Midbrain (tissue), 1 donor: ENCODE data around the gene DENND4C.

ENCODE experiments used
- DNase-seq: peaks from one replicate; lab custom pipeline; 2025; lab: John Stamatoyannopoulos, UW

Gene DENND4C

DNA sequence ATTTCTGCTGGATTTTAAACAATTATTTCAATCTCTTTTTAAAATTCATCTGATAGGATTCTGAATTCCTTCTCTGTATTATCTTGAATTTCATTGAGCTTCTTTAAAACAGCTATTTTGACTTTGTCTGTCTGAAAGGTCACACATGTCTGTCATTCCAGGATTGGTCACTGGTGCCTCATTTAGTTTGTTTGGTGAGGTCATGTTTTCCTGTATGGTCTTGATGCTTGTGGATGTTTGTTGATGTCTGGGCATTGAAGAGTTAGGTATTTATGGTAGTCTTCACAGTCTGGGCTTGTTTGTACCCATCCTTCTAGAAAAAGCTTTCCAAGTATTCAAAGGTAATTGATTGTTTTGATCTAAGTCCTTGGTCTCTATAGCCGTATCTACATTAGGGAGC lies 39.1 kb downstream of the DENND4C start:
- no peak for DNase-seq

- DNase-seq: no peak
Measured at GRCh38 chr9:19270421-19270949, 40.0 kb downstream of the DENND4C start.

- no peak for DNase-seq
Measured at GRCh38 chr9:19271081-19271480, 40.6 kb downstream of the DENND4C start.

- no peak for DNase-seq
Measured at GRCh38 chr9:19281801-19282200, 51.3 kb downstream of the DENND4C start.

DNA sequence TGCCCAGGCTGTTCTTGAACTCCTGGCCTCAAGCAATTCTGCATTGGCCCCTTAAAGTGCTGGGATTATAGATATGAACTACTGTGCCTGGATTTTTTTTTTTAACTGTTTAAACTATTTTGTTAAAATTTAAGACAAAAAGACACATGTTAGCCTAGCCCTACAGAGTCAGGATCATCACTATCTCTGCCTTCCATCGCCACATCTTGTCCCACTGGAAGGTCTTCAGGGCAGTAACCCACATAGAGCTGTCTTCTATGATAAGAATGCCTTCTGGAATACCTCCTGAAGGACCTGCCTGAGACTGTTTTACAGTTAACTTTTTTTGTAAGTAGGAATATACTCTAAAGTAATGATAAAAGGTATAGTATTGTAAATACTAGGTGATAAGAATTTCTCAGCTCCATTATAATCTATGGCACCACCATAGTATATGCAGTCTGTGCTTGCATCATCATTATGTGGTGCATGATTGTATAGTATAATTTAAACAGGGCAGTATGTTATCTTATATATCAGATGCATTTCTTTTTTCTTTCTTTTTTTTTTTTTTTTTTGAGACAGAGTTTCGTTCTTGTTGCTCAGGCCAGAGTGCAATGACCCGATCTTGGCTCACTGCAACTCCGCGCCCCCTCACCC lies 52.7 kb downstream of the DENND4C start:
- DNase-seq: no peak

DNA sequence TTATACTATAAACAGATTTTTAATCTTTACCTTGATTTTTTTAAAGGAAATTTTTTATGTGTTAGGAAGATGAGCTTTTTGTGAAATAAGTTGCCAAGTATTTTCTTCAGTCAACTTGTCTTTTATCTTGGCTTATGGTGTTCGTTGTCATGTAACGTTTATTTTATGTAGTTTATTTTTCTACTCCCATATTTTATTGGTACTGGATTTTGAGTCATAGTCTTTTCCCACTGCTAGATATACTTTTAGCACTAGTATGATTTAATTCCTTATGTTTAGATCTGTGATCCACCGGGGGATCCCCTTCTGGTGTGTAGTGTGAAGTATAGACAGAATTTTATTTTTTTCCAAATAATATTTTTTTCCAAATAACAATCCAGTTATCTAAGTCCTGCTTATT lies 54.2 kb downstream of the DENND4C start:
- DNase-seq: no peak

- DNase-seq: no peak
Measured at GRCh38 chr9:19286634-19287188, 56.2 kb downstream of the DENND4C start.

DNA sequence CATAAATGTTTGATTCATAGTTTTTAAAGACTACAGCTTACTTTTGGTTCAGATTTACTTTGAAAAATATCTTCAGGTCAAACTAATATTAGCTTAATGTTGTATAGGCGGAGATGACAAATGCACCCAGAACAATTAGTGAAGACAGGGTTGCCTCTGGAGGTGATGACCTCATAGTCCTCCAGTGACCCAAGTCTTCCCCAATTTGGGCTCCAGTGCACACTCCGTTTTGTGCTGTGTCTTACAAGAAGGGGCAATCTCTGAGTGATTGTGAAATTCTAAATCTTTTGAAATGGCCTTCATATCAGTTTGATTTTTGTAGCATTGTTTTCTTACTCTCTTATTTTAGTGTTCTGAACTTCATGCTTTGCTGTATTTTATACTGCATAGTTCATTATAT lies 57.6 kb downstream of the DENND4C start:
- no peak for DNase-seq

- no peak for DNase-seq
Measured at GRCh38 chr9:19290103-19290502, 59.6 kb downstream of the DENND4C start.

GRCh38 chr9:19294219-19294618 lies 63.7 kb downstream of the DENND4C start:
- DNase-seq: no peak

DNA sequence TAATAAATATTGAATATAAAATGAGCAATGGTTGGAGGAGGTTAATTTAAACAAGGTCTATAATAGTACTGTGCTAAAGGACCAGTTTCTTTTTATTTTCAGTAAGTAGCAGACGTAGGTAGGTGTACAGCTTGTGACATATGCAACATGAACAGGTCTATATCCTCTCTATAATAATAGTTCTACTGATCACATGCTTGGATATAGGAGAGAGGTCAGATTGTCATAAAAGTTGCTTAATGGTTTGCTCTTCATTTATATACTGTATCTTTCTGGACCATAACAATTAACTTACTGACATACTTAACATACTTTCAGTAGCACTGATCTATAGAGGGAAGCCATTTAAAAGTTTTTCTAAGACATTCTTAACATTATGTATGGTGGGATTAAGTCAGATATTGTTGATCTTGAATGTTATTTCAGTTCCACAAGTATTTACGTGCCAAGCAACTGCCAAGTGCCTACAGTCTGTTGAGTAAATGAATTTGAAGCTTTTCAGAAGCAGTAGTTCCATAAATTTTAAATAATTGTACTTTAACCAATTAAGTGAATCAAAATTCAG lies 68.0 kb downstream of the DENND4C start:
- DNase-seq: no peak

DNA sequence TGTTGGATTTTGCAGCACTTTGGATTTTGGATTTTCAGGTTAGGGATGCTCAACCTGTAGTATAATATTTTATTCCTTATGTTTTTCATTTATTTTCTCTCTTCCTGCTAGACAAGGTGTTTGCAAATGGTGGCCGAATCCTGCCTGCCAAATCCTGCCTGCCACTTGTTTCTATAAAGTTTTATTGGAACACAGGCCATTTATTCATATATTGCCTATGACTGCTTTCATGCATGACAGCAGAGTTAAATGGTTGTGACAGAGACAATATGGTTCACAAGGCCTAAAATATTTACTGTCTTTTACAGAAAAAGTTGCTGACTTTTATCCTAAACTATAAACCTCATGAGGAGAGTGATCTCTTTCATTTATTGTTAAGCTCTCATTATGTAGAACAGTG lies 72.7 kb downstream of the DENND4C start:
- no peak for DNase-seq

GRCh38 chr9:19306568-19306967 lies 76.1 kb downstream of the DENND4C start:
- no peak for DNase-seq

GRCh38 chr9:19310246-19310645 lies 79.8 kb downstream of the DENND4C start:
- DNase-seq: no peak

DNA sequence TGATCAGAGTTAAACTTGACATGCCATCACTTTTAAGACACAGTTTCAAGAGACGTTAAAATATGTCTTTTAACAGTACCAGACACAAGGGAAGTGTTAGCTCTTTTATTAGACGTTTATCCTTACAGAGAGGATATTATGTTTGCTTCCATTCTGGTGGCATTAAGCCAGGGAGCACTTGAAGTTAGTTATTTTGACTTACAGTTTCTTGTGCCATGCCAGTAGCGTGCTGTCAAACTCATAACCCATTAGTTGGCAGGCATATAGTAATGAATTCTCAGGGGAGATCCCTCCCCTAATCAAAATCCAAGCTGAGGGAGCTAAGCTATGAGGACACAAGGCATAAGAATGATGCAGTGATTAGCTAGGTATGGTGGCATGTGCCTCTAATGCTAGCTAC lies 83.1 kb downstream of the DENND4C start:
- DNase-seq: no peak

- DNase-seq: no peak
Measured at GRCh38 chr9:19320495-19320894, 90.0 kb downstream of the DENND4C start.

GRCh38 chr9:19331877-19332276 lies 101.4 kb downstream of the DENND4C start:
- no peak for DNase-seq

DNA sequence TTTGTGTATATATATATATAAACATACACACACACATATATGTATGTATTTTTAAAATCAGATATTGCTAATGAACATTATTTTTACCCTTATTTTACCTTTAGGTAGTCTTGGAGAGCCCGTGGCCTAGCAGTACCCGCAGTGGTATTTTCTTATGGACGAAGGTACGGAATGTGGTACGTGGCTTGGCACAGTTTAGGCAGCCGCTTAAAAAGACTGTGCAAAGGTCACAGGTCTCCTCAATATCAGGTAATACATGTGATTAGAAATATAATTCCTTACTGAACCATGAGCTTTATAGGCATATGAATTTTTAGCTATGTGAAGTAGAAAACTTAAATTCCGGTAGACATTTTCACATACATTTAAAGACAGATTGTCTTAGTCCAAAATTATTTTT lies 105.7 kb downstream of the DENND4C start:
- DNase-seq: no peak

- no peak for DNase-seq
Measured at GRCh38 chr9:19342947-19343346, 112.5 kb downstream of the DENND4C start.

DNA sequence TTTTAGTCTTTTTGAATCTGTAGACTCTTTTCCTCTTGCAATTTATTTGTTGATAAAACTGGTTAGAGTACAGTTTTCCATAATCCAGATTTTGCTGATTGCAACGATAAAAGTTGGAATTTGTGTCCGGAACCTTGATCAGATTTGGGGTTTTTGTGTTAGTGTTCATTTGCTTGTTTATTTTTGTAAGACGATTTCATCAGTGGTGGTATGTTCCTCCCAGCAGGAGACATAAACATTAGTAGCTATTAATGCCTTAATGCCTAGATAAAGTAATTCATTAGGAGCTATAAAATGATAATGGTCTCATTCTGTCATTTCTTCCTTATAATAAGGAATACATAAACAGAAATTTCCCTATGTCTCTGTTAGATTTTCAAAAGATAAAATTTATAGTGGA lies 128.2 kb downstream of the DENND4C start:
- no peak for DNase-seq

GRCh38 chr9:19369107-19369506 lies 138.6 kb downstream of the DENND4C start:
- DNase-seq: no peak

- no peak for DNase-seq
Measured at GRCh38 chr9:19371942-19372341, 141.4 kb downstream of the DENND4C start.

DNA sequence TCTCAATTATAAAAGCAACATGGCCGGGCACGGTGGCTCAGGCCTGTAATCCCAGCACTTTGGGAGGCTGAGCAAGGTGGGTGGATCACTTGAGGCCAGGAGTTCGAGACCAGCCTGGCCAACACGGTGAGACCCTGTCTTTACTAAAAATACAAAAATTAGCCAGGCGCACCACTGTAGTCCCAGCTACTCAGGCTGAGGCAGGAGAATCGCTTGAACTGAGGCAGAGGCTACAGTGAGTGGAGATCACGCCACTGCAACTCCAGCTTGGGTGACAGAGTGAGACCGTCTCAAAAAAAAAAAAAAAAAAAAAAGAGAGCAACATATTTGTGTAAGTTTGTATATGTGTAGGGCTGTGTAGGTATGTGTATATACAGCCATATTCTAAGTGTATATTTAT lies 142.1 kb downstream of the DENND4C start:
- no peak for DNase-seq

GRCh38 chr9:19373527-19373926 lies 143.0 kb downstream of the DENND4C start:
- no peak for DNase-seq
